ENCODE results near the gene DDX4. TPM values are rescaled to one million over a fixed set of nuclear protein-coding genes. Genes with fewer than 3 reads are reported as not detected.

The DDX4 gene
- total RNA-seq, 1 donor from 2014 or later = not detected

Small RNAs within 50 kb of the gene (small RNA-seq; reads per million reads assigned to genes)
- gene AC016632.1 (ENCODE audit: low replicate concordance) (not detected), gene RNA5SP183 (ENCODE audit: low replicate concordance) (not detected)

Other genes starting within 250 kb of the DDX4 start
- gene PLPP1, start 203.1 kb upstream of the DDX4 start, total RNA-seq = 89.5 TPM
- 43.7 TPM for gene SLC38A9, start 25.7 kb upstream of the DDX4 start, total RNA-seq
- gene IL31RA, start 113.3 kb downstream of the DDX4 start, total RNA-seq = 13.2 TPM

Measured in skin of body (tissue), 2 donors.